Breast epithelium (tissue), 3 donors: ENCODE measurements around the gene PPP1R15B.

Experiments used
- CTCF ChIP-seq, 3 donors: fragments of 450-650 bp; IDR thresholded peaks; one replicate each; pipeline ENCODE4 v1.5.1; 2016 to 2017; ENCODE audit warnings: antibody characterized with exemption in 3 of 3, mild to moderate bottlenecking in 3 of 3, moderate library complexity in 3 of 3
- POLR2A ChIP-seq: fragments of 450-650 bp; IDR thresholded peaks from one replicate; pipeline ENCODE4 v1.6.1; 2016; ENCODE audit warnings: antibody characterized with exemption, mild to moderate bottlenecking, moderate library complexity
- POLR2AphosphoS5 ChIP-seq, 3 donors: sonication (generic); formaldehyde crosslinking; IDR thresholded peaks; one replicate each; pipeline ENCODE4 v1.6.1; 2017; ENCODE audit warnings: antibody characterized with exemption in 3 of 3

GRCh38 chr1:204409123-204409522 is 2.5 kb downstream of the PPP1R15B start:
- TF ChIP-seq CTCF (IDR thresholded peaks at IDR 0.05), result no peak
- TF ChIP-seq POLR2AphosphoS5 (IDR thresholded peaks at IDR 0.05), result no peak
- no peak for TF ChIP-seq POLR2A
